Esophagus muscularis mucosa (tissue), 3 donors: ENCODE data around the gene IQCH.

ENCODE experiments used
- CTCF ChIP-seq, 3 experiments: fragments of 200-600 bp in 2 of 3; fragments of 450-650 bp in 1 of 3; sonication (generic) in 2 of 3; IDR thresholded peaks; one replicate each; pipeline ENCODE4 v1.5.1; 2017 to 2019; ENCODE audit warnings: antibody characterized with exemption in 3 of 3, mild to moderate bottlenecking in 2 of 3, moderate library complexity in 1 of 3
- POLR2A ChIP-seq: fragments of 450-650 bp; IDR thresholded peaks from one replicate; pipeline ENCODE4 v1.6.1; 2017; ENCODE audit warnings: antibody characterized with exemption, moderate library complexity, mild to moderate bottlenecking, low read depth

- TF ChIP-seq POLR2A = no peak
- no peak for TF ChIP-seq CTCF (IDR thresholded peaks at IDR 0.05)
These were observed 50.9 kb downstream of the IQCH start for GRCh38 chr15:67305506-67305905.
